Liver (tissue), 9 donors: ENCODE results near the gene MYO7A. TPM values are rescaled to one million over a fixed set of nuclear protein-coding genes. Genes with fewer than 3 reads are reported as not detected.

ENCODE experiments used
- DNase-seq: peaks from one replicate; pipeline ENCODE4 v3.0.0-alpha.2; 2017; ENCODE audit warnings: low spot score
- H3K27ac ChIP-seq, 2 donors: one replicate each; pipeline ENCODE4 v1.7.0; 2013; ENCODE audit warnings: inconsistent platforms in 2 of 2, low read length in 2 of 2, control low read depth in 1 of 2, low read depth in 1 of 2, mild to moderate bottlenecking in 1 of 2
- H3K27me3 ChIP-seq, 4 donors: one replicate each; pipeline versions ENCODE4 v1.6.1 to v1.7.0; 2013; ENCODE audit warnings: low read length in 3 of 4, inconsistent platforms in 1 of 4, mild to moderate bottlenecking in 1 of 4, moderate library complexity in 1 of 4; ENCODE audit not compliant: control insufficient read depth in 4 of 4, insufficient read depth in 4 of 4
- H3K36me3 ChIP-seq, 4 donors: one replicate each; pipeline versions ENCODE4 v1.6.1 to v1.7.0; 2013; ENCODE audit warnings: low read length in 3 of 4, mild to moderate bottlenecking in 3 of 4, low read depth in 1 of 4, moderate library complexity in 1 of 4; ENCODE audit not compliant: control insufficient read depth in 4 of 4, insufficient read depth in 3 of 4
- H3K4me1 ChIP-seq, 4 donors: one replicate each; pipeline versions ENCODE4 v1.6.1 to v1.7.0; 2013; ENCODE audit warnings: low read length in 3 of 4, mild to moderate bottlenecking in 3 of 4, moderate library complexity in 1 of 4; ENCODE audit not compliant: control insufficient read depth in 4 of 4, insufficient read depth in 4 of 4
- H3K4me3 ChIP-seq, 3 donors: one replicate each; pipeline versions ENCODE4 v1.6.1 to v1.7.0; 2013; ENCODE audit warnings: low read length in 3 of 3, control low read depth in 1 of 3, low read depth in 1 of 3, mild to moderate bottlenecking in 1 of 3
- H3K9ac ChIP-seq, 2 donors: one replicate each; pipeline ENCODE4 v1.7.0; 2013; ENCODE audit warnings: low read length in 2 of 2, mild to moderate bottlenecking in 2 of 2, moderate library complexity in 2 of 2, control low read depth in 1 of 2, low read depth in 1 of 2
- H3K9me3 ChIP-seq, 4 donors: one replicate each; pipeline versions ENCODE4 v1.6.1 to v1.7.0; 2013; ENCODE audit warnings: low read length in 3 of 4; ENCODE audit not compliant: control insufficient read depth in 4 of 4
- EGR1 ChIP-seq, 2 donors: IDR thresholded peaks; 2 replicates each; pipeline ENCODE4 v1.6.1; 2016 to 2018; ENCODE audit warnings: antibody characterized with exemption in 2 of 2, low read depth in 2 of 2
- FOXA1 ChIP-seq: IDR thresholded peaks from 2 replicates; pipeline ENCODE4 v1.6.1; 2016; ENCODE audit warnings: antibody characterized with exemption
- FOXA2 ChIP-seq: IDR thresholded peaks from 2 replicates; pipeline ENCODE4 v1.6.1; 2016; ENCODE audit warnings: antibody characterized with exemption
- GABPA ChIP-seq, 2 donors: IDR thresholded peaks in 1 of 2; conservative IDR thresholded peaks in 1 of 2; 2 replicates each; pipeline ENCODE4 v1.6.1; 2016; ENCODE audit warnings: antibody characterized with exemption in 2 of 2, mild to moderate bottlenecking in 1 of 2, moderate library complexity in 1 of 2
- HNF4A ChIP-seq, 2 donors: conservative IDR thresholded peaks; 2 replicates each; pipeline ENCODE4 v1.6.1; 2016; ENCODE audit warnings: antibody characterized with exemption in 2 of 2, mild to moderate bottlenecking in 2 of 2
- JUND ChIP-seq, 2 donors: IDR thresholded peaks; 2 replicates each; pipeline ENCODE4 v1.6.1; 2016; ENCODE audit warnings: antibody characterized with exemption in 2 of 2
- MAX ChIP-seq: IDR thresholded peaks from 2 replicates; pipeline ENCODE4 v1.6.1; 2016; ENCODE audit warnings: antibody characterized with exemption
- NR2F2 ChIP-seq: IDR thresholded peaks from 2 replicates; pipeline ENCODE4 v1.6.1; 2016; ENCODE audit warnings: antibody characterized with exemption
- RAD21 ChIP-seq, 2 donors: IDR thresholded peaks; 2 replicates each; pipeline ENCODE4 v1.6.1; 2016; ENCODE audit warnings: antibody characterized with exemption in 2 of 2, mild to moderate bottlenecking in 2 of 2
- RXRA ChIP-seq, 2 donors: IDR thresholded peaks; 2 replicates each; pipeline ENCODE4 v1.6.1; 2017 to 2018; ENCODE audit warnings: antibody characterized with exemption in 2 of 2, mild to moderate bottlenecking in 1 of 2
- SP1 ChIP-seq: IDR thresholded peaks from 2 replicates; pipeline ENCODE4 v1.6.1; 2018; ENCODE audit warnings: antibody characterized with exemption, mild to moderate bottlenecking
- TAF1 ChIP-seq: conservative IDR thresholded peaks from 2 replicates; pipeline ENCODE4 v1.6.1; 2016; ENCODE audit warnings: antibody characterized with exemption, mild to moderate bottlenecking
- YY1 ChIP-seq: IDR thresholded peaks from 2 replicates; pipeline ENCODE4 v1.6.1; 2016; ENCODE audit warnings: antibody characterized with exemption, mild to moderate bottlenecking
- WGBS: extraction: QIAGEN DNeasy Blood & Tissue Kit; methylation state at CpG from one replicate; pipeline ENCODE4 v1.1.7; 2013; 5-methylcytosine and 5-hydroxymethylcytosine counted together
- polyA plus RNA-seq, 2 donors: library from polyadenylated mRNA; stranded (reverse) in 1 of 2; unstranded in 1 of 2; fragments of 200-250 nt in 1 of 2; fragments of >200 nt in 1 of 2; fragmentation: Nextera tagmentation in 1 of 2; extraction: Ambion mirVana in 1 of 2; gene quantifications; one replicate each; pipeline versions ENCODE4 v1.2.1 to v1.2.3, GENCODE V29; 2013 to 2015
- total RNA-seq, 2 donors: library from RNA; depleted of rRNA; stranded (reverse); fragments of >200 nt; gene quantifications; one replicate each; pipeline ENCODE4 v1.2.3, GENCODE V29; 2014
- TF ChIP-seq, protein P1 (sequence below): IDR thresholded peaks from 2 replicates; pipeline ENCODE4 v1.6.1; 2016; ENCODE audit warnings: antibody characterized with exemption
- TF ChIP-seq, protein P2 (sequence below): IDR thresholded peaks from 2 replicates; pipeline ENCODE4 v1.6.1; 2016; ENCODE audit warnings: antibody characterized with exemption
- donor health status: healthy.
- donor health status: healthy.
- donor health status: healthy.
- donor health status: healthy.
- donor health status: healthy.

The MYO7A gene
- total and polyA plus RNA-seq, 4 donors: 7.3 to 33.6 (median 11.3) TPM

- Histone ChIP-seq H3K27ac (no peak overlapping the region), H3K9me3 (no peaks in the 10 kb centered on the region), H3K9ac (no peak overlapping the region), H3K4me1 (peaks cover 4 to 32% (median 25%) of the 10 kb centered on the region in 4 donors), H3K36me3 (peaks cover 5 to 48% (median 25%) of the 10 kb centered on the region in 4 donors), H3K4me3 (no peak overlapping the region), H3K27me3 (no peaks in the 10 kb centered on the region)
- 95% methylated on average over 6 of the region's 6 CpGs for WGBS
- TF ChIP-seq RXRA (IDR thresholded peaks at IDR 0.05) (no peak), GABPA (IDR thresholded peaks at IDR 0.05 in 1 of 2, conservative IDR thresholded peaks at IDR 0.05 in 1 of 2) (no peak), RAD21 (IDR thresholded peaks at IDR 0.05) (no peak), JUND (IDR thresholded peaks at IDR 0.05) (no peak), MAX (no peak), SP1 (no peak), FOXA2 (no peak), EGR1 (IDR thresholded peaks at IDR 0.05; ENCODE audit: low read depth in 2 of 2) (no peak), NR2F2 (no peak), FOXA1 (no peak), YY1 (no peak), TAF1 (no peak)
- TF ChIP-seq, protein P1, sequence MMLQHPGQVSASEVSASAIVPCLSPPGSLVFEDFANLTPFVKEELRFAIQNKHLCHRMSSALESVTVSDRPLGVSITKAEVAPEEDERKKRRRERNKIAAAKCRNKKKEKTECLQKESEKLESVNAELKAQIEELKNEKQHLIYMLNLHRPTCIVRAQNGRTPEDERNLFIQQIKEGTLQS: no peak
- TF ChIP-seq, protein P2, sequence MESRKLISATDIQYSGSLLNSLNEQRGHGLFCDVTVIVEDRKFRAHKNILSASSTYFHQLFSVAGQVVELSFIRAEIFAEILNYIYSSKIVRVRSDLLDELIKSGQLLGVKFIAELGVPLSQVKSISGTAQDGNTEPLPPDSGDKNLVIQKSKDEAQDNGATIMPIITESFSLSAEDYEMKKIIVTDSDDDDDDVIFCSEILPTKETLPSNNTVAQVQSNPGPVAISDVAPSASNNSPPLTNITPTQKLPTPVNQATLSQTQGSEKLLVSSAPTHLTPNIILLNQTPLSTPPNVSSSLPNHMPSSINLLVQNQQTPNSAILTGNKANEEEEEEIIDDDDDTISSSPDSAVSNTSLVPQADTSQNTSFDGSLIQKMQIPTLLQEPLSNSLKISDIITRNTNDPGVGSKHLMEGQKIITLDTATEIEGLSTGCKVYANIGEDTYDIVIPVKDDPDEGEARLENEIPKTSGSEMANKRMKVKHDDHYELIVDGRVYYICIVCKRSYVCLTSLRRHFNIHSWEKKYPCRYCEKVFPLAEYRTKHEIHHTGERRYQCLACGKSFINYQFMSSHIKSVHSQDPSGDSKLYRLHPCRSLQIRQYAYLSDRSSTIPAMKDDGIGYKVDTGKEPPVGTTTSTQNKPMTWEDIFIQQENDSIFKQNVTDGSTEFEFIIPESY: no peak
- DNase-seq: no peak
These were observed 3.6 kb upstream of the MYO7A start for GRCh38 chr11:77124488-77124887.

DNA sequence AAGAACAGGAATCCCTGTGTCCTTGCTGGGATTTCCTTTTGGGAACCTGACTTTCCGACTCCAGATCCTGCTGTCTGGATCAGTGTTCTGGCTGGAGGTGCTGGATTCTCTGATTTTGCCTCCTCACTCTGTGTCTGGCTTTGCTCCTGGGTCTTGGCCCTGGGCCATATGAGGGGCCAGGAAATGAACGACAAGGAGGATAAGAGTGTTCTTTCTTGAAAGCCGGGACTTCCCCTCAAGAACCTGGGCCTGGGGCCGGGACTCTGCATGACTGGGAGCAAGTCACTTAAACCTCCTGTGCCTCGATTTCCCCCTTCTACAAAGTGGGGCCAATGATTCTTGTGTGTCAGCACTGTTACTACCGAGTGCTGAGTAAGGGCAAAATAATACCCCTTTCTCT is 2.9 kb upstream of the MYO7A start:
- TF ChIP-seq RXRA (IDR thresholded peaks at IDR 0.05) (no peak), TAF1 (no peak), RAD21 (IDR thresholded peaks at IDR 0.05) (no peak), GABPA (IDR thresholded peaks at IDR 0.05 in 1 of 2, conservative IDR thresholded peaks at IDR 0.05 in 1 of 2) (no peak), JUND (IDR thresholded peaks at IDR 0.05) (no peak), SP1 (no peak), YY1 (no peak), FOXA2 (no peak), NR2F2 (no peak), HNF4A (conservative IDR thresholded peaks at IDR 0.05) (no peak)
- TF ChIP-seq, protein P2: no peak
- TF ChIP-seq, protein P1: no peak

More for the DNA sequence above, 2.9 kb upstream of the MYO7A start:
- Histone ChIP-seq H3K36me3 (peaks cover 5 to 41% (median 23%) of the 10 kb centered on the region in 4 donors), H3K27me3 (no peaks in the 10 kb centered on the region), H3K27ac (no peak overlapping the region), H3K9me3 (no peaks in the 10 kb centered on the region), H3K4me3 (no peak overlapping the region), H3K9ac (no peak overlapping the region), H3K4me1 (peaks cover 10 to 39% (median 32%) of the 10 kb centered on the region in 4 donors)
- WGBS: 67% methylated on average over 6 of the region's 6 CpGs
- DNase-seq: no peak
